NT2/D1 (cell line): ENCODE measurements around the gene TRPV4.

Experiments used
- SUZ12 ChIP-seq: IDR thresholded peaks from 2 replicates; pipeline ENCODE4 v1.6.1; 2011; ENCODE audit not compliant: insufficient read length, insufficient read depth; ENCODE audit errors: extremely low read depth
- YY1 ChIP-seq: IDR thresholded peaks from 2 replicates; pipeline ENCODE4 v1.6.1; 2011; ENCODE audit not compliant: insufficient read length, insufficient read depth
- ZNF274 ChIP-seq: IDR thresholded peaks from 2 replicates; pipeline ENCODE4 v1.6.1; 2011; ENCODE audit warnings: mild to moderate bottlenecking, low read depth, low read length

DNA sequence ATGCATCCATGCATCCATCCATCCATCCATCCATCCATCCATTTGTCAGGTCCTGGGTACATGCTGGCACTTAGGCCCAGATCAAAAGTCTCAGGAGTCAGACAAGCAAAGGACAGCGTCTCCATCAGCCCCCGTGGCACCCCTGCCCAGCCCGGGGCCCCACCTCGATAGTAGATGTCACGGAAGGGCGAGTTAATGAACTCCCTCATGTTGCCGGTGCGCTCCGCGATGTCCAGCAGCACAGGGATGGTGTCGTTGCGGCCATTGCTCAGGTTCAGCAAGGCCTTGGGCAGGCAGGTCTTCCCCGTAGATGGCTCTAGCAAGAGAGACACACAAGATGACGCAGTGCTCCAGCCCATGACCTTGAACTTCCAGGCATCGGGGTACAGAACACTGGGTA lies 30.4 kb downstream of the TRPV4 start:
- TF ChIP-seq YY1: no peak
- no peak for TF ChIP-seq SUZ12
- no peak for TF ChIP-seq ZNF274
